Astrocyte of the cerebellum (primary cell): ENCODE data around the gene NSDHL.
"Not testable (repeated sequence)": the region's sequence is repeated elsewhere in the genome, so short reads cannot be mapped to it uniquely, and the experiment has no call there.

Source experiments
- DNase-seq: peaks from one replicate; pipeline ENCODE4 v3.0.0-alpha.2; 2011; ENCODE audit warnings: low read depth
- H3K4me3 ChIP-seq: 2 replicates; pipeline ENCODE4 v1.5.1; 2011; ENCODE audit warnings: mild to moderate bottlenecking, low read depth, low read length, moderate library complexity
- CTCF ChIP-seq: IDR thresholded peaks from 2 replicates; pipeline ENCODE4 v1.5.1; 2012; ENCODE audit warnings: low read length, low read depth, moderate library complexity, mild to moderate bottlenecking; ENCODE audit errors: missing control alignments
- in situ Hi-C: cut with HindIII; loops from 2 replicates; pipeline ENCODE4 v1.10.0; 2017; ENCODE audit warnings: low sequenced_read_pairs

NSDHL gene

GRCh38 chrX:152830312-152831305 lies at the start of gene NSDHL, which contains the start of gene CETN2:
NSDHL (plus strand) TSS chrX:152831063; CDS start chrX:152846325, 15,262 bp downstream.
CETN2 (minus strand) TSS chrX:152830757; CDS start chrX:152830710, 47 bp downstream.
- TF ChIP-seq CTCF = no peak
- peak; percentile 88 for DNase-seq
- H3K4me3 ChIP-seq = peak within 1 kb of the TSS; percentile 69
- in situ Hi-C loops = loop anchor here (25.0 kb wide), 1 partner anchor 1068 kb away; no protein-coding TSS in a partner anchor

- DNase-seq, H3K4me3 ChIP-seq, in situ Hi-C loops: not testable (repeated sequence)
Measured at GRCh38 chrX:152787062-152787461, 43.8 kb upstream of the NSDHL start.

- H3K4me3 ChIP-seq = no peak overlapping the region
- in situ Hi-C loops = no loop called here
- DNase-seq = no peak
- TF ChIP-seq CTCF = no peak
Measured at GRCh38 chrX:152798945-152799344, 31.9 kb upstream of the NSDHL start.

GRCh38 chrX:152806035-152806434 lies 24.8 kb upstream of the NSDHL start:
- H3K4me3 ChIP-seq = no peak overlapping the region
- in situ Hi-C loops = no loop called here
- no peak for DNase-seq
- no peak for TF ChIP-seq CTCF

- no peak overlapping the region for H3K4me3 ChIP-seq
- in situ Hi-C loops = no loop called here
- DNase-seq = no peak
- no peak for TF ChIP-seq CTCF
Measured at GRCh38 chrX:152810403-152810802, 20.5 kb upstream of the NSDHL start.

- no peak for TF ChIP-seq CTCF
- in situ Hi-C loops = no loop called here
- no peak overlapping the region for H3K4me3 ChIP-seq
- DNase-seq = no peak
Measured at GRCh38 chrX:152813206-152813605, 17.7 kb upstream of the NSDHL start.

- DNase-seq = no peak
- TF ChIP-seq CTCF = no peak
- in situ Hi-C loops = no loop called here
- no peak overlapping the region for H3K4me3 ChIP-seq
Measured at GRCh38 chrX:152814048-152814447, 16.8 kb upstream of the NSDHL start.
